GM23338 (cell line): ENCODE results near the gene ANKRD6. TPM values are rescaled to one million over a fixed set of nuclear protein-coding genes. Genes with fewer than 3 reads are reported as not detected.

Source experiments
- ATAC-seq: fragments of 200-7000 bp; cut with Tn5 transposase; 3 replicates; pipeline ENCODE4 v1.9.1; 2020
- DNase-seq: peaks from one replicate; pipeline ENCODE4 v3.0.0-alpha.2; 2015; ENCODE audit warnings: low spot score
- H2AFZ ChIP-seq: fragments of 200-600 bp; sonication (generic); 2 replicates; pipeline ENCODE4 v1.8.0; 2016; ENCODE audit warnings: antibody characterized with exemption, mild to moderate bottlenecking, moderate library complexity
- H3F3A ChIP-seq: fragments of 200-600 bp; sonication (generic); replicated peaks from 2 replicates; pipeline ENCODE4 v1.8.0; 2017; ENCODE audit warnings: antibody characterized with exemption, mixed run types, low read depth
- H3K27ac ChIP-seq: fragments of 200-600 bp; sonication (generic); 2 replicates; pipeline ENCODE4 v1.6.1; 2016; ENCODE audit warnings: low read depth
- H3K27me3 ChIP-seq: fragments of 200-600 bp; sonication (generic); 2 replicates; pipeline ENCODE4 v1.8.0; 2016; ENCODE audit warnings: mild to moderate bottlenecking, mixed run types, moderate library complexity; ENCODE audit not compliant: insufficient read depth
- H3K36me3 ChIP-seq: fragments of 200-600 bp; sonication (generic); 2 replicates; pipeline ENCODE4 v1.8.0; 2016; ENCODE audit warnings: mild to moderate bottlenecking; ENCODE audit not compliant: insufficient read depth
- H3K4me1 ChIP-seq: fragments of 200-600 bp; sonication (generic); 2 replicates; pipeline ENCODE4 v1.8.0; 2016; ENCODE audit warnings: mild to moderate bottlenecking, moderate library complexity; ENCODE audit not compliant: insufficient read depth
- H3K4me2 ChIP-seq: fragments of 200-600 bp; sonication (generic); 2 replicates; pipeline ENCODE4 v1.7.1; 2017; ENCODE audit warnings: mixed run types
- H3K4me3 ChIP-seq: fragments of 200-600 bp; sonication (generic); 2 replicates; pipeline ENCODE4 v1.6.1; 2016; ENCODE audit warnings: mixed run types
- H3K79me2 ChIP-seq: fragments of 200-600 bp; sonication (generic); replicated peaks from 2 replicates; pipeline ENCODE4 v1.8.0; 2017; ENCODE audit warnings: mild to moderate bottlenecking; ENCODE audit not compliant: insufficient read depth
- H3K9me2 ChIP-seq: fragments of 200-600 bp; sonication (generic); 2 replicates; pipeline ENCODE4 v1.8.0; 2017; ENCODE audit not compliant: insufficient read depth
- H4K20me1 ChIP-seq: fragments of 200-600 bp; sonication (generic); replicated peaks from 2 replicates; pipeline ENCODE4 v1.8.0; 2017; ENCODE audit warnings: mild to moderate bottlenecking; ENCODE audit not compliant: insufficient read depth
- H3K27ac Mint-ChIP-seq: 2 replicates; pipeline ENCODE4 v1.8.0; 2020; ENCODE audit warnings: inconsistent platforms, mild to moderate bottlenecking, moderate library complexity, mixed read lengths
- H3K27me3 Mint-ChIP-seq: 3 replicates; pipeline ENCODE4 v1.8.0; 2022; ENCODE audit warnings: low read depth, mild to moderate bottlenecking, moderate library complexity, mixed read lengths, inconsistent platforms; ENCODE audit not compliant: insufficient read depth, poor library complexity
- H3K36me3 Mint-ChIP-seq: 3 replicates; pipeline ENCODE4 v1.8.0; 2021; ENCODE audit warnings: low read depth, mild to moderate bottlenecking, inconsistent platforms, moderate library complexity, mixed read lengths
- H3K4me1 Mint-ChIP-seq: 3 replicates; pipeline ENCODE4 v1.8.0; 2020; ENCODE audit warnings: mild to moderate bottlenecking, inconsistent platforms, mixed read lengths
- H3K4me3 Mint-ChIP-seq: 3 replicates; pipeline ENCODE4 v1.8.0; 2021; ENCODE audit warnings: moderate library complexity, mild to moderate bottlenecking, inconsistent platforms, mixed read lengths
- H3K9me3 Mint-ChIP-seq: 3 replicates; pipeline ENCODE4 v1.8.0; 2020; ENCODE audit warnings: moderate library complexity, mild to moderate bottlenecking, inconsistent platforms, mixed read lengths
- CREB1 ChIP-seq: fragments of 250-450 bp; sonication (Bioruptor Pico); IDR thresholded peaks from 2 replicates; pipeline ENCODE4 v1.5.0; 2020; ENCODE audit warnings: low read depth, mild to moderate bottlenecking, moderate library complexity
- CTCF ChIP-seq, 2 experiments: fragments of 200-600 bp in 1 of 2; sonication (generic) in 1 of 2; conservative IDR thresholded peaks; 2 replicates each; pipeline versions ENCODE4 v1.5.1 to v1.6.1; 2016 to 2017; ENCODE audit warnings: antibody characterized with exemption in 2 of 2, low read depth in 2 of 2, mild to moderate bottlenecking in 2 of 2, moderate library complexity in 1 of 2
- ETS1 ChIP-seq: IDR thresholded peaks from 2 replicates; pipeline ENCODE4 v1.6.1; 2016; ENCODE audit warnings: antibody characterized with exemption
- EZH2 ChIP-seq: fragments of 200-600 bp; sonication (generic); IDR thresholded peaks from one replicate; pipeline ENCODE4 v1.8.0; 2017; ENCODE audit warnings: antibody characterized with exemption, mild to moderate bottlenecking, low read depth; ENCODE audit not compliant: unreplicated experiment
- EZH2phosphoT487 ChIP-seq: fragments of 200-600 bp; sonication (generic); IDR thresholded peaks from one replicate; pipeline ENCODE4 v1.8.1; 2018; ENCODE audit warnings: antibody characterized with exemption; ENCODE audit not compliant: unreplicated experiment
- JUNB ChIP-seq: IDR thresholded peaks from one replicate; pipeline ENCODE4 v1.6.1; 2016; ENCODE audit warnings: antibody characterized with exemption; ENCODE audit not compliant: unreplicated experiment
- NANOG ChIP-seq: IDR thresholded peaks from 2 replicates; pipeline ENCODE4 v1.6.1; 2016; ENCODE audit warnings: antibody characterized with exemption, borderline replicate concordance
- POLR2AphosphoS5 ChIP-seq: IDR thresholded peaks from 2 replicates; pipeline ENCODE4 v1.6.1; 2016; ENCODE audit warnings: antibody characterized with exemption, low read depth
- REST ChIP-seq: IDR thresholded peaks from one replicate; pipeline ENCODE4 v1.6.1; 2018; ENCODE audit warnings: antibody characterized with exemption; ENCODE audit not compliant: unreplicated experiment
- STAT1 ChIP-seq: IDR thresholded peaks from one replicate; pipeline ENCODE4 v1.6.1; 2016; ENCODE audit warnings: antibody characterized with exemption; ENCODE audit not compliant: unreplicated experiment
- ZNF114 ChIP-seq: fragments of 250-450 bp; sonication (Bioruptor Pico); IDR thresholded peaks from 2 replicates; pipeline ENCODE4 v1.5.0; 2020; ENCODE audit warnings: mild to moderate bottlenecking, moderate library complexity
- ZNF462 ChIP-seq: fragments of 250-450 bp; sonication (Bioruptor Pico); IDR thresholded peaks from 2 replicates; pipeline ENCODE4 v1.5.0; 2020; ENCODE audit warnings: mild to moderate bottlenecking, moderate library complexity
- polyA plus RNA-seq: library from polyadenylated mRNA; unstranded; fragments of >200 nt; fragmentation: Nextera tagmentation; extraction: Ambion mirVana; gene quantifications from 2 replicates; pipeline ENCODE4 v1.2.1, GENCODE V29; 2016
- total RNA-seq: library from RNA; depleted of rRNA; stranded (reverse); fragments of >200 nt; shearing (Covaris generic); gene quantifications from 2 replicates; pipeline ENCODE4 v1.2.3, GENCODE V29; 2014

ANKRD6 gene
- total and polyA plus RNA-seq, 2 experiments from 2014 or later, result 3.2 to 9.2 TPM

- no peak for TF ChIP-seq ETS1
- TF ChIP-seq CREB1 (CRISPR knock-in tag), result no peak
Measured at GRCh38 chr6:89644864-89645263, 211.9 kb downstream of the ANKRD6 start (continued).

- peaks cover 95% of the 10 kb centered on the region for H3K36me3 Mint-ChIP-seq
- no peaks in the 10 kb centered on the region for H3K27me3 Mint-ChIP-seq
- no peak overlapping the region for H2AFZ ChIP-seq
- no peaks in the 10 kb centered on the region for H3K79me2 ChIP-seq
- H3K9me2 ChIP-seq, result no peaks in the 10 kb centered on the region
- H3K4me2 ChIP-seq, result no peak overlapping the region
- H3K36me3 ChIP-seq, result peaks cover 96% of the 10 kb centered on the region
- H3K27ac ChIP-seq, result no peak overlapping the region
- no peaks in the 10 kb centered on the region for H3K27me3 ChIP-seq
- DNase-seq, result no peak
- no peak for ATAC-seq
- H3K4me3 Mint-ChIP-seq, result no peak overlapping the region
- H3F3A ChIP-seq, result peaks cover 13% of the 10 kb centered on the region
- no peaks in the 10 kb centered on the region for H3K4me1 ChIP-seq
- no peaks in the 10 kb centered on the region for H3K9me3 Mint-ChIP-seq
- H3K4me3 ChIP-seq, result no peak overlapping the region
- H4K20me1 ChIP-seq, result no peaks in the 10 kb centered on the region; the same call in none of the 2 replicates
- H3K27ac Mint-ChIP-seq, result no peak overlapping the region
- no peaks in the 10 kb centered on the region for H3K4me1 Mint-ChIP-seq
- TF ChIP-seq ETS1, result no peak
- TF ChIP-seq NANOG, result no peak
- TF ChIP-seq POLR2AphosphoS5, result no peak
- no peak for TF ChIP-seq EZH2phosphoT487
- TF ChIP-seq EZH2, result no peak
- no peak for TF ChIP-seq REST
- TF ChIP-seq ZNF462 (CRISPR knock-in tag), result no peak
- TF ChIP-seq STAT1, result no peak
- no peak for TF ChIP-seq CTCF (conservative IDR thresholded peaks at IDR 0.05; ENCODE audit: low read depth in 2 of 2)
- TF ChIP-seq CREB1 (CRISPR knock-in tag), result no peak
- no peak for TF ChIP-seq JUNB
- no peak for TF ChIP-seq ZNF114 (CRISPR knock-in tag)
Measured at GRCh38 chr6:89649682-89650081, 216.7 kb downstream of the ANKRD6 start.
